Measurements from ENCODE around the gene FGF22.

GRCh38 chr19:655691-656090 lies 16.0 kb downstream of the FGF22 start:
- no peak for TF ChIP-seq GATA3 (IDR thresholded peaks at IDR 0.05; ENCODE audit: low read depth, low read length)
- no peak for TF ChIP-seq GATA2 (IDR thresholded peaks at IDR 0.05; ENCODE audit: low read depth, low read length)

All from SH-SY5Y (cell line).